IMR-90 (cell line): ENCODE measurements around the gene NUDT3. TPM values are rescaled to one million over a fixed set of nuclear protein-coding genes. Genes with fewer than 3 reads are reported as not detected.

ENCODE experiments used
- ATAC-seq: fragments of 200-7000 bp; cut with Tn5 transposase; 2 replicates; pipeline ENCODE4 v1.9.1; 2020; ENCODE audit warnings: low read depth, mild to moderate bottlenecking, moderate library complexity
- BruUV-seq: library from RNA; stranded (reverse); fragments of 400-500 nt; replicated peaks from 2 replicates; lab custom pipeline; 2021; lab: Mats Ljungman, UMichigan
- CTCF ChIA-PET: fragments of 300-600 bp; formaldehyde crosslinking; extraction: SDS; loops from one replicate; lab custom pipeline; 2021; ENCODE audit warnings: antibody characterized with exemption; lab: Yijun Ruan, JAX
- POLR2A ChIA-PET: fragments of 300-600 bp; sonication (Branson Sonifier 250); formaldehyde crosslinking; loops from one replicate; lab custom pipeline; 2022; ENCODE audit warnings: antibody characterized with exemption; ENCODE audit not compliant: unreplicated experiment; lab: Charles Lee
- DNase-seq: peaks from one replicate; pipeline ENCODE4 v3.0.0; 2013
- H2AFZ ChIP-seq: replicated peaks from 2 replicates; pipeline ENCODE3; 2013; ENCODE audit warnings: low read length, mild to moderate bottlenecking; ENCODE audit not compliant: poor library complexity
- H2AK5ac ChIP-seq: 2 replicates; pipeline ENCODE4 v1.6.1; 2013; ENCODE audit warnings: low read depth, low read length, inconsistent platforms
- H2AK9ac ChIP-seq: replicated peaks from 2 replicates; pipeline ENCODE3; 2013; ENCODE audit warnings: mild to moderate bottlenecking, low read depth, low read length, moderate library complexity; ENCODE audit not compliant: poor library complexity
- H2BK120ac ChIP-seq: 2 replicates; pipeline ENCODE4 v1.6.1; 2013; ENCODE audit warnings: low read depth, low read length, inconsistent platforms
- H2BK15ac ChIP-seq: 3 replicates; pipeline ENCODE4 v1.6.1; 2013; ENCODE audit warnings: low read depth, low read length, inconsistent platforms
- H2BK20ac ChIP-seq: 2 replicates; pipeline ENCODE4 v1.6.1; 2013; ENCODE audit warnings: low read depth, mild to moderate bottlenecking, inconsistent platforms, low read length, moderate library complexity
- H2BK5ac ChIP-seq: 2 replicates; pipeline ENCODE4 v1.6.1; 2013; ENCODE audit warnings: mild to moderate bottlenecking, low read depth, low read length, inconsistent platforms; ENCODE audit not compliant: poor library complexity, severe bottlenecking
- H3K14ac ChIP-seq: replicated peaks from 2 replicates; pipeline ENCODE4 v1.6.1; 2013; ENCODE audit warnings: low read depth, low read length, inconsistent platforms
- H3K18ac ChIP-seq: 2 replicates; pipeline ENCODE4 v1.6.1; 2013; ENCODE audit warnings: low read depth, low read length, control low read depth
- H3K23ac ChIP-seq: 2 replicates; pipeline ENCODE4 v1.6.1; 2013; ENCODE audit warnings: low read depth, low read length, inconsistent platforms
- H3K27ac ChIP-seq: 2 replicates; pipeline ENCODE4 v1.5.1; 2013; ENCODE audit warnings: mild to moderate bottlenecking, control low read depth, low read length; ENCODE audit not compliant: insufficient read depth
- H3K27me3 ChIP-seq: 2 replicates; pipeline ENCODE4 v1.6.1; 2013; ENCODE audit warnings: low read length; ENCODE audit not compliant: control insufficient read depth, insufficient read depth
- H3K36me3 ChIP-seq: 2 replicates; pipeline ENCODE4 v1.6.1; 2013; ENCODE audit warnings: low read length, mixed read lengths; ENCODE audit not compliant: control insufficient read depth, insufficient read depth
- H3K4ac ChIP-seq: 2 replicates; pipeline ENCODE4 v1.6.1; 2013; ENCODE audit warnings: low read depth, low read length, inconsistent platforms
- H3K4me1 ChIP-seq: 2 replicates; pipeline ENCODE4 v1.6.1; 2013; ENCODE audit warnings: low read length, mixed read lengths; ENCODE audit not compliant: control insufficient read depth, insufficient read depth
- H3K4me2 ChIP-seq: 2 replicates; pipeline ENCODE4 v1.6.1; 2013; ENCODE audit warnings: low read depth, mild to moderate bottlenecking, control low read depth, low read length, moderate library complexity
- H3K4me3 ChIP-seq: 2 replicates; pipeline ENCODE4 v1.5.1; 2013; ENCODE audit warnings: low read depth, mild to moderate bottlenecking, control low read depth, low read length, moderate library complexity; ENCODE audit not compliant: insufficient read depth
- H3K56ac ChIP-seq: 2 replicates; pipeline ENCODE4 v1.6.1; 2013; ENCODE audit warnings: low read length, inconsistent platforms; ENCODE audit not compliant: insufficient read depth; ENCODE audit errors: extremely low read depth
- H3K79me1 ChIP-seq, 2 experiments: 2 replicates each; pipeline ENCODE4 v1.6.1; 2013; ENCODE audit warnings: low read length in 2 of 2, inconsistent platforms in 1 of 2, low read depth in 1 of 2
- H3K9ac ChIP-seq: 2 replicates; pipeline ENCODE4 v1.6.1; 2013; ENCODE audit warnings: low read depth, low read length, control low read depth
- H3K9me1 ChIP-seq: 2 replicates; pipeline ENCODE4 v1.6.1; 2013; ENCODE audit warnings: low read length, inconsistent platforms; ENCODE audit not compliant: insufficient read depth
- H3K9me3 ChIP-seq: 2 replicates; pipeline ENCODE4 v1.6.1; 2013; ENCODE audit warnings: low read length; ENCODE audit not compliant: control insufficient read depth, insufficient read depth
- H4K20me1 ChIP-seq: 2 replicates; pipeline ENCODE4 v1.6.1; 2013; ENCODE audit warnings: low read length, inconsistent platforms; ENCODE audit not compliant: insufficient read depth
- H4K5ac ChIP-seq: 2 replicates; pipeline ENCODE4 v1.6.1; 2013; ENCODE audit warnings: mild to moderate bottlenecking, low read depth, low read length, control low read depth
- H4K8ac ChIP-seq, 2 experiments: 2 replicates each; pipeline ENCODE4 v1.6.1; 2013; ENCODE audit warnings: low read depth in 2 of 2, low read length in 2 of 2, control low read depth in 1 of 2, inconsistent platforms in 1 of 2
- H4K91ac ChIP-seq: 2 replicates; pipeline ENCODE4 v1.6.1; 2013; ENCODE audit warnings: low read depth, low read length, inconsistent platforms; ENCODE audit not compliant: insufficient read depth
- BHLHE40 ChIP-seq: fragments of 150-350 bp; IDR thresholded peaks from 2 replicates; pipeline ENCODE4 v1.6.1; 2016; ENCODE audit warnings: mild to moderate bottlenecking, low read depth, low read length
- CEBPB ChIP-seq: IDR thresholded peaks from 2 replicates; pipeline ENCODE4 v1.6.1; 2012; ENCODE audit warnings: low read depth, low read length, improper control_type of control experiment
- ELK1 ChIP-seq: fragments of 150-350 bp; IDR thresholded peaks from 2 replicates; pipeline ENCODE4 v1.6.1; 2016; ENCODE audit warnings: low read depth, mild to moderate bottlenecking, low read length, moderate library complexity, borderline replicate concordance
- FOS ChIP-seq: fragments of 150-350 bp; IDR thresholded peaks from 2 replicates; pipeline ENCODE4 v1.6.1; 2016; ENCODE audit warnings: low read depth, low read length
- MAFK ChIP-seq: IDR thresholded peaks from 2 replicates; pipeline ENCODE4 v1.6.1; 2012; ENCODE audit warnings: low read depth, low read length, improper control_type of control experiment
- MAZ ChIP-seq: IDR thresholded peaks from 2 replicates; pipeline ENCODE4 v1.6.1; 2012; ENCODE audit warnings: low read depth, mild to moderate bottlenecking, low read length, improper control_type of control experiment, moderate library complexity, borderline replicate concordance
- NFE2L2 ChIP-seq: fragments of 150-350 bp; IDR thresholded peaks from 2 replicates; pipeline ENCODE4 v1.6.1; 2016; ENCODE audit warnings: low read depth, mild to moderate bottlenecking, low read length
- POLR2A ChIP-seq: IDR thresholded peaks from 2 replicates; pipeline ENCODE4 v1.6.1; 2012; ENCODE audit warnings: mild to moderate bottlenecking, low read depth, low read length
- RAD21 ChIP-seq: IDR thresholded peaks from 2 replicates; pipeline ENCODE4 v1.6.1; 2012; ENCODE audit warnings: low read length, improper control_type of control experiment
- RCOR1 ChIP-seq: IDR thresholded peaks from 2 replicates; pipeline ENCODE4 v1.6.1; 2012; ENCODE audit warnings: mild to moderate bottlenecking, low read length, improper control_type of control experiment; ENCODE audit not compliant: insufficient replicate concordance
- RFX5 ChIP-seq: IDR thresholded peaks from 2 replicates; pipeline ENCODE4 v1.8.0; 2012; ENCODE audit warnings: low read depth, mild to moderate bottlenecking, low read length, moderate library complexity
- SMC3 ChIP-seq: fragments of 150-350 bp; IDR thresholded peaks from 2 replicates; pipeline ENCODE4 v1.6.1; 2016; ENCODE audit warnings: low read depth, mild to moderate bottlenecking, antibody characterized with exemption, low read length, moderate library complexity
- WGBS, 2 experiments: methylation state at CpG; one replicate each; pipeline versions ENCODE4 v1.1.5 to v1.1.7; 2013; ENCODE audit warnings: missing lambda C conversion rate in 2 of 2; ENCODE audit not compliant: insufficient read length in 1 of 2; ENCODE audit errors: extremely low coverage in 2 of 2; 5-methylcytosine and 5-hydroxymethylcytosine counted together
- dilution Hi-C: fragments of 300-500 bp; cut with HindIII; formaldehyde crosslinking; loops from one replicate; pipeline ENCODE4 v1.14.3; 2018; ENCODE audit warnings: low sequenced_read_pairs; ENCODE audit not compliant: unreplicated experiment
- in situ Hi-C: fragments of 300-500 bp; cut with MboI; formaldehyde crosslinking; loops from 3 replicates; pipeline ENCODE4 v1.14.3; 2019; ENCODE audit warnings: low sequenced_read_pairs, inconsistent platforms, mixed read lengths
- intact Hi-C: fragments of 100-400 bp; cut with micrococcal nuclease; formaldehyde crosslinking; loops from 2 replicates; pipeline ENCODE4 v1.10.0; 2022
- polyA plus RNA-seq, 3 experiments: library from polyadenylated mRNA; depleted of rRNA; stranded (reverse); fragments of >200 nt; gene quantifications; 2 replicates each; pipeline ENCODE4 v1.2.3, GENCODE V29; 2012; ENCODE audit warnings: low replicate concordance in 1 of 3
- total RNA-seq: library from RNA; depleted of rRNA; stranded (reverse); fragments of >200 nt; gene quantifications from 2 replicates; pipeline ENCODE4 v1.2.3, GENCODE V29; 2012
- TF ChIP-seq, protein P1 (sequence below): fragments of 150-350 bp; IDR thresholded peaks from 2 replicates; pipeline ENCODE4 v1.6.1; 2017; ENCODE audit warnings: mild to moderate bottlenecking, antibody characterized with exemption, low read length, low read depth
- TF ChIP-seq, protein P2 (sequence below): conservative IDR thresholded peaks from 2 replicates; pipeline ENCODE4 v1.5.1; 2012; ENCODE audit warnings: mild to moderate bottlenecking, low read depth, low read length, improper control_type of control experiment

NUDT3 gene
- total and polyA plus RNA-seq, 2 of the 4 experiments (the other 2 are of a cell fraction), result 10.1 to 17.2 TPM

DNA sequence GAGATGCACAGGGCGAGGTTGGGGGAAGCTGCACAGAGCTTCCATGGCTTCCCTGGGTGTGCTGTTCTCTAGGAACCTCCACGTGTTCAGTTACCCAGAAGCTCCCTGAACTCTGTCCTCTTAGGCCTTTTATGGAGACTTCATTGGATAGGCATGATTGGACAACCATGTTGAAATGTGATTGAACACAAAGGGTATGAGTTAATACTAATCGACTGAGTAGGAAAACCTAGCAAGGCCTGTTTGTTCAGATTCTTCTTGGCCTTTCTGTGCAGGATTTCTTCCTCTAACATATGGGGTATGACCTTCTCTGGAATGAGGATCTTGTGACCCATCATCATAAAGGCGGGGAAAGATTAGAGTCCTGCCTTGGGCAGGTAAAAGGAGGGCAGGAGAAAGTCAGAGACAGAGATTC, 73.0 kb downstream of the NUDT3 start:
- Histone ChIP-seq H3K9me3 (no peaks in the 10 kb centered on the region), H2BK120ac (no peak overlapping the region), H2BK15ac (no peak overlapping the region), H3K56ac (no peak overlapping the region), H3K9me1 (peaks cover 7% of the 10 kb centered on the region), H3K9ac (no peak overlapping the region), H3K14ac (no peak overlapping the region; the same call in 1 of the 2 replicates), H3K4me3 (no peak overlapping the region), H4K5ac (no peak overlapping the region), H2BK5ac (no peak overlapping the region), H4K8ac (no peak overlapping the region), H4K20me1 (peaks cover 8% of the 10 kb centered on the region; the same call in 1 of the 2 replicates), H2BK20ac (no peak overlapping the region), H3K79me1 (peaks cover 30 to 71% of the 10 kb centered on the region in 2 experiments), H3K4ac (no peak overlapping the region), H3K27ac (no peak overlapping the region), H2AFZ (no peak overlapping the region), H2AK5ac (no peak overlapping the region), H4K91ac (no peak overlapping the region), H3K27me3 (no peaks in the 10 kb centered on the region), H2AK9ac (no peak overlapping the region), H3K18ac (no peak overlapping the region), H3K4me1 (peaks cover 2% of the 10 kb centered on the region; the same call in 1 of the 2 replicates), H3K4me2 (no peak overlapping the region), H3K36me3 (no peaks in the 10 kb centered on the region), H3K23ac (no peak overlapping the region)
- intact Hi-C loops, result no loop called here
- CTCF ChIA-PET, result interaction anchor here (0.6 kb wide), 1 partner anchor 195 kb away, joined by 3 read pairs; no protein-coding TSS in a partner anchor
- POLR2A ChIA-PET, result no interaction called here
- ATAC-seq (no peak), DNase-seq (no peak)
- no TSS peak for BruUV-seq
- WGBS, 2 experiments, result 86% methylated on average over 3 of the region's 4 CpGs; no CpG with 5 or more reads in 1 of the 2 experiments
- TF ChIP-seq BHLHE40 (no peak), MAZ (no peak), RAD21 (no peak), NFE2L2 (no peak), ELK1 (no peak), SMC3 (no peak), POLR2A (no peak), FOS (no peak), RCOR1 (no peak), RFX5 (no peak), CEBPB (no peak), MAFK (no peak)
- TF ChIP-seq, protein P1, sequence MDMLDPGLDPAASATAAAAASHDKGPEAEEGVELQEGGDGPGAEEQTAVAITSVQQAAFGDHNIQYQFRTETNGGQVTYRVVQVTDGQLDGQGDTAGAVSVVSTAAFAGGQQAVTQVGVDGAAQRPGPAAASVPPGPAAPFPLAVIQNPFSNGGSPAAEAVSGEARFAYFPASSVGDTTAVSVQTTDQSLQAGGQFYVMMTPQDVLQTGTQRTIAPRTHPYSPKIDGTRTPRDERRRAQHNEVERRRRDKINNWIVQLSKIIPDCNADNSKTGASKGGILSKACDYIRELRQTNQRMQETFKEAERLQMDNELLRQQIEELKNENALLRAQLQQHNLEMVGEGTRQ, result no peak
- TF ChIP-seq, protein P2, sequence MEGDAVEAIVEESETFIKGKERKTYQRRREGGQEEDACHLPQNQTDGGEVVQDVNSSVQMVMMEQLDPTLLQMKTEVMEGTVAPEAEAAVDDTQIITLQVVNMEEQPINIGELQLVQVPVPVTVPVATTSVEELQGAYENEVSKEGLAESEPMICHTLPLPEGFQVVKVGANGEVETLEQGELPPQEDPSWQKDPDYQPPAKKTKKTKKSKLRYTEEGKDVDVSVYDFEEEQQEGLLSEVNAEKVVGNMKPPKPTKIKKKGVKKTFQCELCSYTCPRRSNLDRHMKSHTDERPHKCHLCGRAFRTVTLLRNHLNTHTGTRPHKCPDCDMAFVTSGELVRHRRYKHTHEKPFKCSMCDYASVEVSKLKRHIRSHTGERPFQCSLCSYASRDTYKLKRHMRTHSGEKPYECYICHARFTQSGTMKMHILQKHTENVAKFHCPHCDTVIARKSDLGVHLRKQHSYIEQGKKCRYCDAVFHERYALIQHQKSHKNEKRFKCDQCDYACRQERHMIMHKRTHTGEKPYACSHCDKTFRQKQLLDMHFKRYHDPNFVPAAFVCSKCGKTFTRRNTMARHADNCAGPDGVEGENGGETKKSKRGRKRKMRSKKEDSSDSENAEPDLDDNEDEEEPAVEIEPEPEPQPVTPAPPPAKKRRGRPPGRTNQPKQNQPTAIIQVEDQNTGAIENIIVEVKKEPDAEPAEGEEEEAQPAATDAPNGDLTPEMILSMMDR, result no peak
- in situ Hi-C loops, result no loop called here
- dilution Hi-C loops, result no loop called here
